ENCODE data around the gene GPR137.

DNA sequence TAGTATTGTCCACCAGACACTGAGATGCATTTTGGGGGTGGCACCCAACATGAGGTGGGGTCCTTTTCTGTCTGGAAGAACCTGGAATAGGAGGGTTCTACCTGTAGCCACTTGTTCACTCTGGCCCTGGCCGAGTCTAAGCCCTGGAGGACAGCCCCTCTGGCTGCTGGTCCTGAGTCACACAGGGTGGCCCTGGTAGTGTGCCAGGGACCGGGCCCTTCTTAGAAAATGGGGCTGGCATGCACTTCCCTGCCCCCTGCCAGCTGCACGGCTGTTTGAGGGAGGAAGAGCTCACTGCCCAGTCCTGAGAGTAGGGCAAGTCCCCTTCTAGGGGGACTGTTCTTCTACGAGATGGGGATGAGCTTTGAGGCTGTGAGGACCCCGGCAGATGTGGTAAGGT lies 32.2 kb upstream of the GPR137 start:
- TF ChIP-seq POLR2AphosphoS5 (IDR thresholded peaks at IDR 0.05; ENCODE audit: low read depth, low read length) (no peak), POLR2A (IDR thresholded peaks at IDR 0.05; ENCODE audit: low read depth, low read length) (no peak)
